Measurements from ENCODE around the gene TTBK2.
"Not testable (repeated sequence)": the region's sequence is repeated elsewhere in the genome, so short reads cannot be mapped to it uniquely, and the experiment has no call there.

The TTBK2 gene

GRCh38 chr15:42903388-42904324 lies 16.9 kb downstream of the TTBK2 start:
- FAIRE-seq: no peak

- not testable (repeated sequence) for FAIRE-seq
These were observed 26.7 kb downstream of the TTBK2 start for GRCh38 chr15:42893911-42894310.

GRCh38 chr15:42891569-42891968 lies 29.0 kb downstream of the TTBK2 start:
- no peak for FAIRE-seq

GRCh38 chr15:42890161-42890913 lies 30.2 kb downstream of the TTBK2 start:
- no peak for FAIRE-seq

- FAIRE-seq: not testable (repeated sequence)
These were observed 33.2 kb downstream of the TTBK2 start for GRCh38 chr15:42887384-42887783.

- no peak for FAIRE-seq
These were observed 40.5 kb downstream of the TTBK2 start for GRCh38 chr15:42880121-42880520.

GRCh38 chr15:42879443-42879842 lies 41.1 kb downstream of the TTBK2 start:
- FAIRE-seq: no peak

GRCh38 chr15:42876224-42876623 lies 44.4 kb downstream of the TTBK2 start:
- no peak for FAIRE-seq

GRCh38 chr15:42868683-42869082 lies 51.9 kb downstream of the TTBK2 start:
- no peak for FAIRE-seq

- no peak for FAIRE-seq
These were observed 56.9 kb downstream of the TTBK2 start for GRCh38 chr15:42863572-42864239.

GRCh38 chr15:42858999-42859789 lies 61.4 kb downstream of the TTBK2 start:
- FAIRE-seq: no peak

- no peak for FAIRE-seq
These were observed 62.0 kb downstream of the TTBK2 start for GRCh38 chr15:42858540-42858939.

GRCh38 chr15:42854576-42854975 lies 66.0 kb downstream of the TTBK2 start:
- FAIRE-seq: no peak

- FAIRE-seq: no peak
These were observed 70.7 kb downstream of the TTBK2 start for GRCh38 chr15:42849836-42850235.

GRCh38 chr15:42848846-42849245 lies 71.7 kb downstream of the TTBK2 start:
- FAIRE-seq: no peak

- FAIRE-seq: no peak
These were observed 73.9 kb downstream of the TTBK2 start for GRCh38 chr15:42846647-42847046.

GRCh38 chr15:42845581-42845980 lies 75.0 kb downstream of the TTBK2 start:
- FAIRE-seq: no peak

GRCh38 chr15:42843699-42844098 lies 76.9 kb downstream of the TTBK2 start:
- no peak for FAIRE-seq

GRCh38 chr15:42836251-42836650 lies 84.3 kb downstream of the TTBK2 start:
- FAIRE-seq: no peak

- FAIRE-seq: no peak
These were observed 88.0 kb downstream of the TTBK2 start for GRCh38 chr15:42832576-42832975.

GRCh38 chr15:42826251-42826890 lies 94.2 kb downstream of the TTBK2 start:
- no peak for FAIRE-seq

GRCh38 chr15:42825599-42825998 lies 95.0 kb downstream of the TTBK2 start:
- FAIRE-seq: no peak

All from A204.1 (cell line).